ENCODE data around the gene ZNF689.
"Not testable (repeated sequence)": the region's sequence is repeated elsewhere in the genome, so short reads cannot be mapped to it uniquely, and the experiment has no call there.

The ZNF689 gene

DNA sequence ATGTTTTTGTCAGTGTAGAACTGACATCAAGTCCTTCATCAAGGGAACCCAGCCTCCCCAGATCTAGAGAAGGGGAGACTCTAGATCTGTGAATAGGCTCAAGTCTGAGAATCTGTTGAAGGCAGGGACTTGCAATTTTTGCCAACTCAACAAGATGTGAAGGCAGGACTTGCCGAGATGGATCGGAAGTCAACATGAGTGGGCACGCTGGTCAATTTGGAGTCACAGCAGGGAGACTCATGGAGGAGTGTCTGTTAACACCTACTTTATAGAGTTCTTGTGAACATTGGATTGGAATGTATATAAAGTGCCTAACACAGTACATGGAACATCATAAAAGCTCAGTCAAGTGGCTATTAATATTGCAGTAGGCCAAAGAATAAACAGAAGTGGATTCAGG is 10.0 kb downstream of the ZNF689 start:
- Histone ChIP-seq H3K9me3 (ENCODE audit: low read depth, low read length) (no peaks in the 10 kb centered on the region), H3K4me3 (no peak overlapping the region), H3K36me3 (ENCODE audit: insufficient read depth, low read length) (peaks cover 18% of the 10 kb centered on the region), H3K9ac (ENCODE audit: insufficient read length) (no peak overlapping the region), H3K27ac (no peak overlapping the region)
- TF ChIP-seq EZH2 (IDR thresholded peaks at IDR 0.05), result no peak
- TF ChIP-seq POLR2AphosphoS5 (IDR thresholded peaks at IDR 0.05; ENCODE audit: borderline replicate concordance, low read depth, low read length), result no peak
- TF ChIP-seq FOXP2 (optimal IDR thresholded peaks at IDR 0.05; ENCODE audit: control extremely low read depth, extremely low read length, insufficient read depth), result no peak
- DNase-seq (ENCODE audit: low read depth, low spot score), result no peak

DNA sequence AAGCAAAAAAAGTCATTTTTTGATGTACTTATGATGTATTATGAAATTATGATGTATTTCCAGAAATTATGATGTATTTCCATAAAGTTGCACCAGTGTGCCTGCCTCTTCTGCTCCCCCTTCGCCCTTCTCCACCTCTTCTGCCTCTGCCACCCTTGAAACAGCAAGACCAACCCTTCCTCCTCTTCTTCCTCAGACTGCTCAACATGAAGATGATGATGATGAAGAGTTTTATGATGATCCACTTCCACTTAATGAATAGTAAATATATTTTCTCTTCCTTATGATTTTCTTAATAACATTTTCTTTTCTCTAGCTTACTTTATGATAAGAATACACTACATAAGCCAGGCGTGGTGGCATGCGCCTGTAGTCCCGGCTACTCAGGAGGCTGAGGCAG is 17.3 kb downstream of the ZNF689 start:
- DNase-seq (ENCODE audit: low read depth, low spot score), result no peak
- H3K9ac ChIP-seq (ENCODE audit: insufficient read length), result no peak overlapping the region
- no peak for TF ChIP-seq POLR2AphosphoS5 (IDR thresholded peaks at IDR 0.05; ENCODE audit: borderline replicate concordance, low read depth, low read length)
- no peak for TF ChIP-seq EZH2 (IDR thresholded peaks at IDR 0.05)
- no peak for TF ChIP-seq FOXP2 (optimal IDR thresholded peaks at IDR 0.05; ENCODE audit: control extremely low read depth, extremely low read length, insufficient read depth)
- H3K9me3 ChIP-seq (ENCODE audit: low read depth, low read length), result no peaks in the 10 kb centered on the region
- no peaks in the 10 kb centered on the region for H3K36me3 ChIP-seq (ENCODE audit: insufficient read depth, low read length)
- no peak overlapping the region for H3K4me3 ChIP-seq
- H3K27ac ChIP-seq, result no peak overlapping the region

DNA sequence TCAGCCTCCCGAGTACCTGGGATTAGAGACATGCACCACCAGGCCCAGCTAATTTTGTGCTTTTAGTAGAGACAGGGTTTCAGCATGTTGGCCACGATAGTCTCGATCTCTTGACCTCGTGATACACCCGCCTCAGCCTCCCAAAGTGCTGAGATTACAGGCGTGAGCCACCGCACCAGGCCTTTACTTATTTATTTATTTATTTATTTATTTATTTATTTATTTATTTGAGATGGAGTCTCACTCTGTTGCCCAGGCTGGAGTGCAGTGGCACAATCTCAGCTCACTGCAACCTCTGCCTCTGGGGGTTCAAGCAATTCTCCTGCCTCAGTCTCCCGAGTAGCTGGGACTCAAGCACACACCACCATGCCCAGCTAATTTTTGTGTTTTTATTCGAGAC is 19.3 kb downstream of the ZNF689 start:
- not testable (repeated sequence) for H3K9me3 ChIP-seq (ENCODE audit: low read depth, low read length); H3K9ac ChIP-seq (ENCODE audit: insufficient read length); DNase-seq (ENCODE audit: low read depth, low spot score); H3K4me3 ChIP-seq; H3K27ac ChIP-seq; H3K36me3 ChIP-seq (ENCODE audit: insufficient read depth, low read length)

DNA sequence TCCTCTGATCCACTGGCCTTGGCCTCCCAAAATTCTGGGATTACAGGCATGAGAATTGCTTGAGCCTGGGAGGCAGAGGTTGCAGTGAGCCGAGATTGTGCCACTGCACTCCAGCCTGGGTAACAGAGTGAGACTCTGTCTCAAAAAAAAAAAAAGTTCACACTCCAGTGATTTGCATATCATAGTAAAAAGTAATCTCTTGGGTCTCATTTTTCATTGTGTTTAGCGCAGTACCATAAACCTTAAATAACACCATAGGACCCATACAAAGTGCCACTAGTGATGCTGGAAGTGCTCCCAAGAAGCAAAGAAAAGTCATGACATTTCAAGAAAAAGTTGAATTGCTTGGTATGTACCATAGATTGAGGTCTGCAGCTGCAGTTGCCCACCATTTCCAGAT is 20.6 kb downstream of the ZNF689 start:
- not testable (repeated sequence) for H3K27ac ChIP-seq; H3K9ac ChIP-seq (ENCODE audit: insufficient read length)

DNA sequence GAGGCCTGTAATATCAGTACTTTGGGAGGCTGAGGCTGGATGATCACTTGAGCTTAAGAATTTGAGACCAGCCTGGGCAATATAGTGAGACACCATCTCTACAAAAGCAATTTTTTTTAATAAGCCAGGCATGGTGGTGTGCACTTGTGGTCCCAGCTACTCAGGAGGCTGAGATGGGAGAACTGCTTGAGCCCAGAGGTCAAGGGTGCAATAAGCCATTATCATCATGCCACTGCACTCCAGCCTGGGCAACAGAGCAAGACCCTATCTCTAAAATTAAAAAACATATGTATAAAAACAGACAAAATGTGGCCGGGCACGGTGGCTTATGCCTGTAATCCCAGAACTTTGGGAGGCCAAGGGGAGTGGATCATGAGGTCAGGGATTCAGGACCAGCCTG is 21.5 kb downstream of the ZNF689 start:
- Histone ChIP-seq H3K4me3 (no peak overlapping the region), H3K27ac (no peak overlapping the region), H3K9ac (ENCODE audit: insufficient read length) (no peak overlapping the region), H3K36me3 (ENCODE audit: insufficient read depth, low read length) (no peaks in the 10 kb centered on the region), H3K9me3 (ENCODE audit: low read depth, low read length) (no peaks in the 10 kb centered on the region)
- TF ChIP-seq POLR2AphosphoS5 (IDR thresholded peaks at IDR 0.05; ENCODE audit: borderline replicate concordance, low read depth, low read length) (no peak), EZH2 (IDR thresholded peaks at IDR 0.05) (no peak), FOXP2 (optimal IDR thresholded peaks at IDR 0.05; ENCODE audit: control extremely low read depth, extremely low read length, insufficient read depth) (no peak)
- no peak for DNase-seq (ENCODE audit: low read depth, low spot score)

More for the DNA sequence above, 20.6 kb downstream of the ZNF689 start:
- DNase-seq (ENCODE audit: low read depth, low spot score); H3K9me3 ChIP-seq (ENCODE audit: low read depth, low read length); H3K4me3 ChIP-seq; H3K36me3 ChIP-seq (ENCODE audit: insufficient read depth, low read length): not testable (repeated sequence)

DNA sequence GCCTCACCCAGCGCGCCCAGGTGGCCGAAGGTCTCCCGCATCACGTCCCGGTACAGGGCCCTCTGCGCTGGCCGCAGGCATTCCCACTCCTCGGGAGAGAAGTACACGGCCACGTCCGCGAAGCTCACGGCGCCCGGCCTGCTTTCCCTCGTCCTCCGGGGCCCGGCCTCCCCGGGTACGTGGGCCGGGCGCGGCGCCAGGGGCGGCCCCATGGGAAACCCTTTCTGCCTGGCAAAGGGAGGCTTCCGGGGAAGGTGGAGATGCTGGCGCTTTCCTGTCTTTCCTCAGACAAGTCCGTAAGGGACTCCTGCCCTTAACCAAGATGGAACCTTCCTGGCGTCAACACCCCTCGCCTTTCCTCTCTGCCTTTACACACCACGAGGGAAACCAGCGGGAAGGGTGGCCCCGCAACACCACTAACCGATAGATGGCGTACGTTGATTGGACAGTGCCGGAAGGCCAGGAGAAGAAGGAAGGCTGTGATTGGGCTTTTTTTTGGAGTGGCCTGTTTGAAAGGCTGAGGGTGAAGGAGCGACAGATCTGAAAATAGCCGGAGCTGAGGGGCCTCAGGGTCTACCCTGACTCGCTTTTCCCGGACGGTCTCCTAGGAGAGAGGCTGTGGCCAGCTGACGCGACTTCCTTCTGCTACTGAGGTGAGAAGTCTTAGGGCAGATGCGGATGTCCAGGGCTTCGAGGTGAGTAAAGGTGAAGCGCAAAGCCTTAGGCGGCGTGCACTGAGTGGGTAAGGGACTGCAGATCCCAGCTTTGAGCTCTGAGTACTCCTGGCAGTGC is 24.6 kb downstream of the ZNF689 start, which contains the start of gene ZNF785:
ZNF785 (minus strand) TSS at position 298 of the 792 bp plus-strand sequence; CDS start at position 212, 86 bp downstream.
- Histone ChIP-seq H3K36me3 (ENCODE audit: insufficient read depth, low read length) (peaks cover 7% of the 10 kb centered on the region; the same call in 1 of the 2 replicates), H3K27ac (peak within 1 kb of the TSS; percentile 84)
- DNase-seq (ENCODE audit: low read depth, low spot score), result peak; percentile 94

DNA sequence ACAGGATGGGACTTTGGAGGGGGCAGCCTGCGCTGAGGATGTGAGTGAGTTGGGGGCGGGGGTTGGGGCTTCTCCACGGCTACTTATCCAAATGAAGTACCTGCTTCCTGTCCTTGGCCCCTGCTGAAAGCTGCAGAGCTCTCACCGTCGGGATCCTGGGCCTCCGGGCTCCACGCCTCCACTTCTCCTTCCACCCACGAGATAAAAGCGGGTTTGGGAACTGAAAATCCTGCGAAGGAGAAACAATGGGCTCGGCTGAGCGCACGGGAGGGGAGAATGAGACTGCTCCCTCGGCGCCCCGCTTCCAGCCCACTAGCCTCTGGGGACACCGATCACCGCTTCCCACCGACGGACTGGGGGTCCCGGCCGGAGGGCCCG is 25.2 kb downstream of the ZNF689 start:
- no peak for DNase-seq (ENCODE audit: low read depth, low spot score)
- peak overlapping the region; percentile 84 for H3K27ac ChIP-seq
- peaks cover 7% of the 10 kb centered on the region; the same call in 1 of the 2 replicates for H3K36me3 ChIP-seq (ENCODE audit: insufficient read depth, low read length)
- TF ChIP-seq FOXP2 (optimal IDR thresholded peaks at IDR 0.05; ENCODE audit: control extremely low read depth, extremely low read length, insufficient read depth), result no peak
- no peak for TF ChIP-seq EZH2 (IDR thresholded peaks at IDR 0.05)
- TF ChIP-seq POLR2AphosphoS5 (IDR thresholded peaks at IDR 0.05; ENCODE audit: borderline replicate concordance, low read depth, low read length), result no peak
- H3K4me3 ChIP-seq, result peak overlapping the region; percentile 85
- peak overlapping the region; percentile 91 for H3K9ac ChIP-seq (ENCODE audit: insufficient read length)
- H3K9me3 ChIP-seq (ENCODE audit: low read depth, low read length), result no peaks in the 10 kb centered on the region

More for the DNA sequence above, 24.6 kb downstream of the ZNF689 start, which contains the start of gene ZNF785:
- H3K9ac ChIP-seq (ENCODE audit: insufficient read length), result peak within 1 kb of the TSS; percentile 91
- H3K4me3 ChIP-seq, result peak within 1 kb of the TSS; percentile 85
- no peak for TF ChIP-seq FOXP2 (optimal IDR thresholded peaks at IDR 0.05; ENCODE audit: control extremely low read depth, extremely low read length, insufficient read depth)
- TF ChIP-seq EZH2 (IDR thresholded peaks at IDR 0.05), result no peak
- TF ChIP-seq POLR2AphosphoS5 (IDR thresholded peaks at IDR 0.05; ENCODE audit: borderline replicate concordance, low read depth, low read length), result no peak; the same call in 1 of the 2 replicates
- H3K9me3 ChIP-seq (ENCODE audit: low read depth, low read length), result no peaks in the 10 kb centered on the region

DNA sequence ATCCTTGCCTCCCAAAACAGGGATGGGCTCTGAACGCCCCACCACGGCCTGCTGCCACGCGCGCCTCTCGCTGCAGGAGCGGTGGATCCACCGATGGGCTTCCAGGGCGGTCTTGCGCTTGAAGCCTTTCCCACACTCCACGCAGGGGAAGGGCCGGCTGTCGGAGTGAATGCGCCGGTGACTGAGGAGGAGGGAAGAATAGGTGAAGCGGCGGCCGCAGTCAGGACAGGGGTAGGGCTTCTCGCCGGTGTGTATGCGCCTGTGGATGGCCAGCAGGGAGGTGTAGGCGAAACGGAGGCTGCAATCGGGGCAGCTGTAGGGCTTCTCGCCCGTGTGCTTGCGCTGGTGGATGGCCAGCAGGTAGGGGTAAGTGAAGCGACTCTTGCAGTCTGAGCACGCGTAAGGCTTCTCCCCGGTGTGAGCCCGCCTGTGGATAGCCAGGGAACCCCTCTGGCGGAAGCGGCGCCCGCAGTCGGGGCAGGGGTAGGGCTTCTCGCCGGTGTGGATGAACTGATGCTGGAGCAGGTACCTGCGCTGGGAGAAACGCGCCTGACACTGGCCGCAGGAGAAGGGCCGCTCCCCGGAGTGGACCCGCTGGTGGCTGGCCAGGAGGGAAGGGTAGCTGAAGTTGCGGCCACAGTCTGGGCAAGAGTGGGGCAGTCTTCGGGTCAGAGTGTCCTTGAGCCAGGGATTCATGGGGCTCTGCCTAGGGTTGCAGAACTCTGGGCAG is 27.4 kb downstream of the ZNF689 start:
- TF ChIP-seq EZH2 (IDR thresholded peaks at IDR 0.05) (no peak), FOXP2 (optimal IDR thresholded peaks at IDR 0.05; ENCODE audit: control extremely low read depth, extremely low read length, insufficient read depth) (no peak), POLR2AphosphoS5 (IDR thresholded peaks at IDR 0.05; ENCODE audit: borderline replicate concordance, low read depth, low read length) (no peak)

More for the DNA sequence above, 27.4 kb downstream of the ZNF689 start:
- no peak overlapping the region for H3K27ac ChIP-seq
- no peak for DNase-seq (ENCODE audit: low read depth, low spot score)
- no peaks in the 10 kb centered on the region for H3K9me3 ChIP-seq (ENCODE audit: low read depth, low read length)
- H3K9ac ChIP-seq (ENCODE audit: insufficient read length), result no peak overlapping the region
- no peak overlapping the region for H3K4me3 ChIP-seq
- H3K36me3 ChIP-seq (ENCODE audit: insufficient read depth, low read length), result peaks cover 7% of the 10 kb centered on the region; the same call in 1 of the 2 replicates
